ENCODE data around the gene IGF2BP3.

DNA sequence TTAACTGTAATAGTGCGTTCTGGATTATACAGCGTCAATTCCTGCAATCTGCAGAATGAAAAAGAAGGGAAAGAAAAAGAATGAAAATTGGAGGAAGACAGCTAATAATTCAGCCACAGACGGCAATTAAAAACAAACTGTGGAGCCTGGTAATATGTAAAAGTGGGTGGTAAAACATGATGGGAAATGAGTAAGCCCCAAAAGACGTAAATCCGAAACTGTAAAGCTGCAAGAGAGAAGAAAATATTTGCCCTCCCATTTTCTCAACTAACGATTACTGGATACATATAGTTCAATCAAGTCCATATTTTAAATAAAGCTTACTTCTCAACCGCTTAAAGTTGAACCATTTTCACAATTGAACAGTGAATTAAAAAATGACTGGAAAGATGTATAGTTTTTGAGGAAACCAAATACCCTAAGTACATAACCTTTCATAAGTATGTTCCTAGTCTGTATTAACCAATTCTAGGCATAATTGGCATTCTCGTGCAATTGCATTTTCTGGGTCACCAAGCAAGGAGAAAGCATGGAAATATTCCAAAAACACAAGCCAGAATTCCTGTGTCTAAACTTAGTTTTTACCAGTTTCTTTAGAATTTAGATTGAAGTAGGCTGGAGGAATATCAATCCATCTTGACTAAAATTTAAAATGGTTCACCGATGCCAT, 126.3 kb downstream of the IGF2BP3 start:
- TF ChIP-seq OSR1 (CRISPR knock-in tag; IDR thresholded peaks at IDR 0.05) (no peak), ESRRG (CRISPR knock-in tag; IDR thresholded peaks at IDR 0.05) (no peak), CSDC2 (CRISPR knock-in tag; IDR thresholded peaks at IDR 0.05) (no peak)
- TF ChIP-seq, protein P1, sequence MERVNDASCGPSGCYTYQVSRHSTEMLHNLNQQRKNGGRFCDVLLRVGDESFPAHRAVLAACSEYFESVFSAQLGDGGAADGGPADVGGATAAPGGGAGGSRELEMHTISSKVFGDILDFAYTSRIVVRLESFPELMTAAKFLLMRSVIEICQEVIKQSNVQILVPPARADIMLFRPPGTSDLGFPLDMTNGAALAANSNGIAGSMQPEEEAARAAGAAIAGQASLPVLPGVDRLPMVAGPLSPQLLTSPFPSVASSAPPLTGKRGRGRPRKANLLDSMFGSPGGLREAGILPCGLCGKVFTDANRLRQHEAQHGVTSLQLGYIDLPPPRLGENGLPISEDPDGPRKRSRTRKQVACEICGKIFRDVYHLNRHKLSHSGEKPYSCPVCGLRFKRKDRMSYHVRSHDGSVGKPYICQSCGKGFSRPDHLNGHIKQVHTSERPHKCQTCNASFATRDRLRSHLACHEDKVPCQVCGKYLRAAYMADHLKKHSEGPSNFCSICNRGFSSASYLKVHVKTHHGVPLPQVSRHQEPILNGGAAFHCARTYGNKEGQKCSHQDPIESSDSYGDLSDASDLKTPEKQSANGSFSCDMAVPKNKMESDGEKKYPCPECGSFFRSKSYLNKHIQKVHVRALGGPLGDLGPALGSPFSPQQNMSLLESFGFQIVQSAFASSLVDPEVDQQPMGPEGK (CRISPR knock-in tag; IDR thresholded peaks at IDR 0.05; ENCODE audit: borderline replicate concordance), result no peak

Measured in SK-N-SH treated with all-trans-retinoic acid at 6 μM for 48 hours (cell line).